ENCODE data around the gene NXPH4. TPM values are rescaled to one million over a fixed set of nuclear protein-coding genes. Genes with fewer than 3 reads are reported as not detected.

Gene NXPH4
- total RNA-seq, 4 donors from 2014 or later: 18.4 to 21.3 (median 19.9) TPM

DNA sequence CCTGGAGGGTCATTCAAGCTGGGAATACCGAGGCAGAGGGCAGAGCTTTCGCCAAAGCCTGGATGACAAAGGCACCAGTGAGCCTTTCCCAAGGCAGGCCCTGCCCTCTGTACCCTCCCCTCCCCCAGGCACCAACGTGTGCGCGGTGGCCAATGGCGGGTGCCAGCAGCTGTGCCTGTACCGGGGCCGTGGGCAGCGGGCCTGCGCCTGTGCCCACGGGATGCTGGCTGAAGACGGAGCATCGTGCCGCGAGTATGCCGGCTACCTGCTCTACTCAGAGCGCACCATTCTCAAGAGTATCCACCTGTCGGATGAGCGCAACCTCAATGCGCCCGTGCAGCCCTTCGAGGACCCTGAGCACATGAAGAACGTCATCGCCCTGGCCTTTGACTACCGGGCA lies 31.2 kb upstream of the NXPH4 start:
- DNase-seq (ENCODE audit: low spot score in 2 of 2): no peak
- WGBS, 2 donors: 91% methylated on average over 19 to 23 of the region's 25 CpGs
- TF ChIP-seq, protein P1, sequence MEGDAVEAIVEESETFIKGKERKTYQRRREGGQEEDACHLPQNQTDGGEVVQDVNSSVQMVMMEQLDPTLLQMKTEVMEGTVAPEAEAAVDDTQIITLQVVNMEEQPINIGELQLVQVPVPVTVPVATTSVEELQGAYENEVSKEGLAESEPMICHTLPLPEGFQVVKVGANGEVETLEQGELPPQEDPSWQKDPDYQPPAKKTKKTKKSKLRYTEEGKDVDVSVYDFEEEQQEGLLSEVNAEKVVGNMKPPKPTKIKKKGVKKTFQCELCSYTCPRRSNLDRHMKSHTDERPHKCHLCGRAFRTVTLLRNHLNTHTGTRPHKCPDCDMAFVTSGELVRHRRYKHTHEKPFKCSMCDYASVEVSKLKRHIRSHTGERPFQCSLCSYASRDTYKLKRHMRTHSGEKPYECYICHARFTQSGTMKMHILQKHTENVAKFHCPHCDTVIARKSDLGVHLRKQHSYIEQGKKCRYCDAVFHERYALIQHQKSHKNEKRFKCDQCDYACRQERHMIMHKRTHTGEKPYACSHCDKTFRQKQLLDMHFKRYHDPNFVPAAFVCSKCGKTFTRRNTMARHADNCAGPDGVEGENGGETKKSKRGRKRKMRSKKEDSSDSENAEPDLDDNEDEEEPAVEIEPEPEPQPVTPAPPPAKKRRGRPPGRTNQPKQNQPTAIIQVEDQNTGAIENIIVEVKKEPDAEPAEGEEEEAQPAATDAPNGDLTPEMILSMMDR (IDR thresholded peaks at IDR 0.05): no peak
- TF ChIP-seq POLR2A (IDR thresholded peaks at IDR 0.05): no peak
- H3K4me3 ChIP-seq (ENCODE audit: low read depth, poor library complexity, severe bottlenecking): no peak overlapping the region
- intact Hi-C loops (cut with DNase I; ENCODE audit: low total_unique reads): loop anchor here (10.0 kb wide), 1 partner anchor 181 kb away; the partner anchor contains the start of gene ZBTB39

GRCh38 chr12:57185906-57186508 lies 30.6 kb upstream of the NXPH4 start:
- DNase-seq (ENCODE audit: low spot score in 2 of 2): no peak
- intact Hi-C loops (cut with DNase I; ENCODE audit: low total_unique reads): loop anchor here (10.0 kb wide), 1 partner anchor 181 kb away; the partner anchor contains the start of gene ZBTB39
- TF ChIP-seq, protein P1 (IDR thresholded peaks at IDR 0.05): no peak
- TF ChIP-seq POLR2A (IDR thresholded peaks at IDR 0.05): no peak
- WGBS, 2 donors: 87 to 91% methylated on average over 12 of the region's 12 CpGs
- H3K4me3 ChIP-seq (ENCODE audit: low read depth, poor library complexity, severe bottlenecking): no peak overlapping the region

- intact Hi-C loops (cut with DNase I; ENCODE audit: low total_unique reads): loop anchor here (10.0 kb wide), 1 partner anchor 183 kb away; the partner anchor contains the start of gene ZBTB39
- DNase-seq (ENCODE audit: low spot score in 2 of 2): no peak
- no peak overlapping the region for H3K4me3 ChIP-seq (ENCODE audit: low read depth, poor library complexity, severe bottlenecking)
- WGBS, 2 donors: 71 to 82% methylated on average over 20 to 21 of the region's 21 CpGs
- TF ChIP-seq, protein P1 (IDR thresholded peaks at IDR 0.05): no peak
- TF ChIP-seq POLR2A (IDR thresholded peaks at IDR 0.05): no peak
These were observed 29.1 kb upstream of the NXPH4 start for GRCh38 chr12:57187222-57188089.

GRCh38 chr12:57188090-57188425 lies 28.5 kb upstream of the NXPH4 start:
- TF ChIP-seq, protein P1 (IDR thresholded peaks at IDR 0.05): no peak
- TF ChIP-seq POLR2A (IDR thresholded peaks at IDR 0.05): no peak
- intact Hi-C loops (cut with DNase I; ENCODE audit: low total_unique reads): loop anchor here (10.0 kb wide), 1 partner anchor 183 kb away; the partner anchor contains the start of gene ZBTB39
- no peak for DNase-seq (ENCODE audit: low spot score in 2 of 2)
- no peak overlapping the region for H3K4me3 ChIP-seq (ENCODE audit: low read depth, poor library complexity, severe bottlenecking)
- 69 to 71% methylated on average over 8 of the region's 8 CpGs for WGBS, 2 donors

GRCh38 chr12:57190037-57190436 lies 26.6 kb upstream of the NXPH4 start:
- no peak for TF ChIP-seq POLR2A (IDR thresholded peaks at IDR 0.05)
- no peak for DNase-seq (ENCODE audit: low spot score in 2 of 2)
- intact Hi-C loops (cut with DNase I; ENCODE audit: low total_unique reads): no loop called here
- 75% methylated on average over 6 of the region's 6 CpGs for WGBS, 2 donors
- H3K4me3 ChIP-seq (ENCODE audit: low read depth, poor library complexity, severe bottlenecking): no peak overlapping the region

- H3K4me3 ChIP-seq (ENCODE audit: low read depth, poor library complexity, severe bottlenecking): no peak overlapping the region
- WGBS, 2 donors: 94 to 95% methylated on average over 18 to 23 of the region's 23 CpGs
- intact Hi-C loops (cut with DNase I; ENCODE audit: low total_unique reads): no loop called here
- DNase-seq (ENCODE audit: low spot score in 2 of 2): no peak
- no peak for TF ChIP-seq POLR2A (IDR thresholded peaks at IDR 0.05)
- TF ChIP-seq, protein P1 (IDR thresholded peaks at IDR 0.05): no peak
These were observed 25.8 kb upstream of the NXPH4 start for GRCh38 chr12:57190821-57191220.
